Left ventricle myocardium inferior (tissue), 1 donor: ENCODE measurements around the gene AURKAIP1. TPM values are rescaled to one million over a fixed set of nuclear protein-coding genes. Genes with fewer than 3 reads are reported as not detected.

Experiments
- DNase-seq: peaks from one replicate; pipeline ENCODE4 v3.0.0-alpha.2; 2020
- H3K27ac ChIP-seq: fragments of 200-600 bp; replicated peaks from 2 replicates; pipeline ENCODE4 v1.8.0; 2021
- H3K27me3 ChIP-seq: fragments of 200-600 bp; 2 replicates; pipeline ENCODE4 v1.8.0; 2021; ENCODE audit warnings: low read depth
- H3K36me3 ChIP-seq: fragments of 200-600 bp; 2 replicates; pipeline ENCODE4 v1.8.0; 2021
- H3K4me1 ChIP-seq: fragments of 200-600 bp; 2 replicates; pipeline ENCODE4 v1.8.0; 2021
- H3K4me3 ChIP-seq: fragments of 200-600 bp; 2 replicates; pipeline ENCODE4 v1.8.0; 2021; ENCODE audit warnings: mild to moderate bottlenecking, moderate library complexity
- H3K9me3 ChIP-seq: fragments of 200-600 bp; replicated peaks from 2 replicates; pipeline ENCODE4 v1.8.0; 2021
- CTCF ChIP-seq: fragments of 200-600 bp; IDR thresholded peaks from 2 replicates; pipeline ENCODE4 v1.8.0; 2021; ENCODE audit warnings: antibody characterized with exemption, mild to moderate bottlenecking, borderline replicate concordance
- intact Hi-C: fragments of 100-400 bp; cut with micrococcal nuclease; formaldehyde crosslinking; loops from one replicate; pipeline ENCODE4 v1.11.0; 2022
- total RNA-seq: library from RNA; stranded (reverse); fragmentation: NEBNext Ultra II Directional; extraction: Animal tissue kit (Norgen Biotek cat#: 25700); gene quantifications from one replicate; pipeline ENCODE4 v1.2.1, GENCODE V29; 2021
- donor health status: DM: no; HTN: yes; CAD: no; lungs with severe emphysema.

Gene AURKAIP1
- total RNA-seq, 1 donor from 2014 or later, result 219 TPM

GRCh38 chr1:1340185-1340584 is 34.8 kb downstream of the AURKAIP1 start:
- Histone ChIP-seq H3K9me3 (no peaks in the 10 kb centered on the region), H3K4me3 (no peak overlapping the region), H3K27me3 (no peaks in the 10 kb centered on the region), H3K36me3 (peaks cover 61% of the 10 kb centered on the region), H3K27ac (no peak overlapping the region), H3K4me1 (peaks cover 18% of the 10 kb centered on the region)
- intact Hi-C loops, result no loop called here
- TF ChIP-seq CTCF, result no peak
- no peak for DNase-seq

GRCh38 chr1:1338278-1338677 is 36.7 kb downstream of the AURKAIP1 start:
- TF ChIP-seq CTCF, result no peak
- Histone ChIP-seq H3K4me1 (no peaks in the 10 kb centered on the region), H3K27ac (no peak overlapping the region), H3K9me3 (no peaks in the 10 kb centered on the region), H3K27me3 (no peaks in the 10 kb centered on the region), H3K36me3 (peaks cover 61% of the 10 kb centered on the region), H3K4me3 (no peak overlapping the region)
- intact Hi-C loops, result no loop called here
- no peak for DNase-seq

GRCh38 chr1:1337793-1338147 is 37.2 kb downstream of the AURKAIP1 start:
- intact Hi-C loops, result no loop called here
- DNase-seq, result no peak
- Histone ChIP-seq H3K4me1 (no peaks in the 10 kb centered on the region), H3K4me3 (no peak overlapping the region), H3K36me3 (peaks cover 61% of the 10 kb centered on the region), H3K27me3 (no peaks in the 10 kb centered on the region), H3K27ac (no peak overlapping the region), H3K9me3 (no peaks in the 10 kb centered on the region)
- no peak for TF ChIP-seq CTCF

- no peaks in the 10 kb centered on the region for H3K27me3 ChIP-seq
- no peak overlapping the region for H3K27ac ChIP-seq
- no peak for TF ChIP-seq CTCF
- H3K9me3 ChIP-seq, result no peaks in the 10 kb centered on the region
- no peak for DNase-seq
- no peak overlapping the region for H3K4me3 ChIP-seq
- H3K36me3 ChIP-seq, result peaks cover 61% of the 10 kb centered on the region
- no peaks in the 10 kb centered on the region for H3K4me1 ChIP-seq
- intact Hi-C loops, result no loop called here
Observed at GRCh38 chr1:1336931-1337792, 37.8 kb downstream of the AURKAIP1 start.

- no peak overlapping the region for H3K4me3 ChIP-seq
- peaks cover 55% of the 10 kb centered on the region for H3K36me3 ChIP-seq
- no peaks in the 10 kb centered on the region for H3K27me3 ChIP-seq
- no peak for TF ChIP-seq CTCF
- H3K4me1 ChIP-seq, result peaks cover 1% of the 10 kb centered on the region
- H3K9me3 ChIP-seq, result no peaks in the 10 kb centered on the region
- DNase-seq, result no peak
- no peak overlapping the region for H3K27ac ChIP-seq
- intact Hi-C loops, result no loop called here
Observed at GRCh38 chr1:1336446-1336845, 38.6 kb downstream of the AURKAIP1 start.
